DMS153 (cell line): ENCODE results near the gene TOX3.

Experiments used
- DNase-seq: peaks from one replicate; lab custom pipeline; 2025; lab: John Stamatoyannopoulos, UW

TOX3 gene

DNA sequence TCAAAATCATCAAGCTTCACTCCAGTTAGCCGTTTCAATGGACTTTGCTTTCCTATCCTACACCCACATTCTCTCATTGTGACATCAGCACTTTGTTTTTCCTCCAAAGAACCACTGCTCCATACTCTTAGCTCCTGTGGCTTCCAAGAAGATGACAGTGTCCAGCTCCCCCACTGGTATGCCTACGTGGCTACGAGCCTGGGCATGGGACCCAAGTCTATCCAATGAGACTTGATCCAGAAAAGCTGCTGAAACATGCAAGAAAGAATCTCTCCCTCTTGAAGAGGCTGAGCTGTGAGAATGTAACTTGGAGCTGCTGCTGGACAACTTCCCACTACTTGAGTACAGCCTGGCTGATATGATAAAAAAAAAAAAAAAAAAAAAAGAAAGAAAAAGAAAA lies 9.4 kb downstream of the TOX3 start:
- no peak for DNase-seq

GRCh38 chr16:52535076-52535475 lies 11.9 kb downstream of the TOX3 start:
- no peak for DNase-seq

GRCh38 chr16:52533296-52533695 lies 13.6 kb downstream of the TOX3 start:
- no peak for DNase-seq

- no peak for DNase-seq
These were observed 14.6 kb downstream of the TOX3 start for GRCh38 chr16:52532384-52532783.

- no peak for DNase-seq
These were observed 17.7 kb downstream of the TOX3 start for GRCh38 chr16:52529226-52529625.

DNA sequence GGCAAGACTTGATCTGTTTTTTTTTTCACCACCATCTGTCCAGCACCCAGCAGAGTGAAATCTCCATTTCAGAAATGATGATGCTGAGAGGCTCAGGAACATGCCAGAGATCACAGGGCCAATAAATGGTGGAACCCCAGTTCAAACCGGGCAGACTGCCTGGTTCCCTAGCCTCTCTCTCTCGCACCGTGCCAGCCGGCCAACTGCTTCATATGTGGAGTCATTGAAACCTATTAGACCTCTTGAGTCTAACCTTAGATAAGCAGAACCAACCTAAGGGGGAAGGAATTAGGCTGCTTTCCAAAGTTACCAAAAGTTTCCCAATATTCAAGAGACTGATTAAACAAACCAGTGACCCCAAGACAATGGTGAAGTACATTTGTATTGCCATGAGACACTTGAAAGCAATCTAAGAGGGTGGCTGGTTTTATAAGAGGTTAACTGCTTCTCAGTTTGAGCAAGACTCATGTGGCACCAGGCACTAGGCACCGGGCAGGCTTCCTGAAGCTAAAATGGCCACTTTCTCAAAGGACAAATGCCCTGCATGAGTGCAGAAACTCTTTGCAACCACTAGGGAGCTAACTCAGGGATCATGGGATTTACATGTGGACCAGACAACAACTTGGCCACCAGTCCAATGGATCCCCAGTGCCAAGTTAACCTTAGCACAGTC lies 18.4 kb downstream of the TOX3 start:
- DNase-seq, result no peak

GRCh38 chr16:52526830-52527229 lies 20.1 kb downstream of the TOX3 start:
- no peak for DNase-seq

GRCh38 chr16:52526116-52526828 lies 20.7 kb downstream of the TOX3 start:
- no peak for DNase-seq

- DNase-seq, result no peak
These were observed 25.4 kb downstream of the TOX3 start for GRCh38 chr16:52521570-52521969.

DNA sequence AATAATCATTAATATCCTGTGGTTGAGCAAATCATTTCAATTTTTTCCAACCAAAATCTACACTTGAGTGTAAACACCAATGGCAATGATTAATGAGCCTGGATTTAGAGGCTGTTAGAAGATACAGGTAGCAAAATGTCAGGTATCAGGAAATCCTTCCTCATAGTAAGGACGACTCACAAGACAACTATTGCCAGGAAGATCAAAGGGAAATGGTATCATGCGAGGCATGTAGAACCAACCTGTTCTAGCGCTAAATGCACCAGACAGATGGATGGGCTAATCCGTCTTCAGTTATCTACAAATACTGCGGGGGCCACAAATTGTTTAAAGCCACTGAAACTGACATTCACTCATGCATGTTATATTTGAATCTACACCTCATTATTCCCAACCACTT lies 28.1 kb downstream of the TOX3 start:
- DNase-seq, result no peak

- DNase-seq, result peak; percentile 11
These were observed 31.8 kb downstream of the TOX3 start for GRCh38 chr16:52515068-52515671.

DNA sequence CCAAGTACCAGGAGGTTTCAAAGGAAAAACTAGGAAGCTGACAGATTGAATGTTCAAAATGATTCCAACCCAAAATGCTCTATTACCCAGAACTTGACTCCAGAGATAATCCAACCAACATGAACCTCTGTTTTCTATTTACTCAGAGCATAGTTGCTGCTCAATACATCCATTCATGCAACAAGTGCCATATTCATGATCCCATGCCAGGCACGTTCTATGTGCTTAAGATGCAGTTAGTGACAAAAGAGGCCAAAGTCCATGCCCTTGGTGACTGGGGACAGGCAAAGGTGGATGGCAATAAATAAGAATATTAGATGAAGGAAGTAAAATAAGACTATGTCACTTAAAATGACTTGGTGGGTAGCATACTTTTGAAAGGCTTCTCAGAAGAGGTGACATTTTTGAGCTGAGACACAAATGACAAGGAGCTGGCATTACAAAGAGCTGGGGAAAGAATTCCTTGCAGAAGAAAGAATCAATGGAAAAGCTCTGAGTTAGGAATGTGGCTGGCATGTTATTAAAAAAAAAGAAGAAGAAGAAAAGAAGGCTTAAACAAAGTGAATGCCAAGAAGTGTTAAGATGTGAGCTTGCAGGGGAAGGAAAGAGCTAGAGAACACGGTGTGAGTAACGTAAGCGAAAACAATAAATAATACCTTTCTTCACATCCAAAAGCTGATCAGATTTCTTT lies 34.5 kb downstream of the TOX3 start:
- DNase-seq, result no peak

DNA sequence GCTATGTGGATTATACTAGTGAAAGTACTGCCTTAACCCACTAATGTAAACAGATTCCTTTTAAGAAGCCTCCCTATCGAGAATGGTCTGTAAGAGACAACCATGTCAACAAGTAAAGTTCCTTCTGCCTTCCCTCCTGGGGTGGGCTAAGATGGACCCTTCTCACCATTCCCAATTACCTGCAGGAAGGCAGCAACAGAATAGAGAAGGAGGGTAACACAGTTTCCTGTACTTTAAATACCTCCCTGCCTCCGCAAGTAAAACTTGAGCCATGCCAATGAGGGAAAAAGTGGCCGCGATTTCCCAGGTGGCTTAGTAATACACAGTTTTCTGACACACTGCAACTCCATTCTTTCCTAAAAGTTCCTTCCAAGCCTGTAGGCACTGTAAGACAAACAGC lies 45.2 kb downstream of the TOX3 start:
- no peak for DNase-seq

DNA sequence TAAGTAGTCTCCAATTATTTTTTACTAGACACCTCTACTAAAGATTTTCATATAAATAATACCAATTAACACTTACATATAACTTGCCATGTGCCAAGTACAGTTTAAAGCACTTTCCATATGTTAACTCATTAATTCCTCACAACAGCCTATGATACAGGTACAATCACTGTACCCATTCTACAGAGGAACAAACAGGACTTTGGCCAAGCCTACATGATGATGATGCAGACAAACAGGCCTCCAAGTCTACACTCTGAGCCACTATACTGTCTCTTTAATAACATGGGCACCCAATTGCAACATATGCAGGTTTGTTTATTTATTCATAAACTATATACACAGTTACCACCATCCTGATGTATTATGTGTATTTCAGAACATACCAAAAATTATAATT lies 46.0 kb downstream of the TOX3 start:
- no peak for DNase-seq

- no peak for DNase-seq
These were observed 47.9 kb downstream of the TOX3 start for GRCh38 chr16:52499060-52499440.

DNA sequence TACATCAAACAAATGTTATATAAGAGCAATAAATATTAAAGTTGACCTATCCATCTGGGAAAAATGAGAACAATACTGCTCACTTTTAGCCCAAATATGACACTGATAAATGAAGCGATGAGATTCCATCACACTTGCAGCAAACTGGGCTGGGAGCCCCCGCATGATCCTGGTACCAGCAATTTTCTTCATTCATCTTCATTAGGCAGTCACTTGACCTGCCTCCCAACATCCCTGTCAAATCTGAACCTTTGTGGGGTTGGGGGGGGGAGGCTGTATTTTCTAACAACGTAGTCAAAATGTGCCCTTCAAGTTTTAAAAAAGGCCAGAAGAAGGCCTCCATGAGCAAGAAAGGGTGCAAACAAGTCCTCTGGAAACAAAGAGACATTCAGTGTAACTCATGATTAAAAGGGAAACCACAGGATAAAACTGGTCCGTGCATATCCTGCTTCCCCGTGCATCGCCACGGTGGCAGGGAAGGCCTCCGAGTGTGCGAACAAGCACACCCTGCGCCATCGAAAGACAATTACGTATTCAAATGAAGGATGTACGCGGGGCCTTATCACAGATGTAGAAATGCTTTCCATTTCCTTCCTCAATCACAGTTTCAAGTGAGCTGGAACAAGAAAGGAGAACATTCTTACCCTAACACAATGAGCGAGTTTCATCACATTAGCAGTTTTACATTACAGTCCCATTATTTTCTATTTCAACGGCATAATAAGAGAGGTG lies 48.4 kb downstream of the TOX3 start:
- DNase-seq, result peak; percentile 37

GRCh38 chr16:52497067-52497816 lies 49.7 kb downstream of the TOX3 start:
- peak; percentile 72 for DNase-seq

DNA sequence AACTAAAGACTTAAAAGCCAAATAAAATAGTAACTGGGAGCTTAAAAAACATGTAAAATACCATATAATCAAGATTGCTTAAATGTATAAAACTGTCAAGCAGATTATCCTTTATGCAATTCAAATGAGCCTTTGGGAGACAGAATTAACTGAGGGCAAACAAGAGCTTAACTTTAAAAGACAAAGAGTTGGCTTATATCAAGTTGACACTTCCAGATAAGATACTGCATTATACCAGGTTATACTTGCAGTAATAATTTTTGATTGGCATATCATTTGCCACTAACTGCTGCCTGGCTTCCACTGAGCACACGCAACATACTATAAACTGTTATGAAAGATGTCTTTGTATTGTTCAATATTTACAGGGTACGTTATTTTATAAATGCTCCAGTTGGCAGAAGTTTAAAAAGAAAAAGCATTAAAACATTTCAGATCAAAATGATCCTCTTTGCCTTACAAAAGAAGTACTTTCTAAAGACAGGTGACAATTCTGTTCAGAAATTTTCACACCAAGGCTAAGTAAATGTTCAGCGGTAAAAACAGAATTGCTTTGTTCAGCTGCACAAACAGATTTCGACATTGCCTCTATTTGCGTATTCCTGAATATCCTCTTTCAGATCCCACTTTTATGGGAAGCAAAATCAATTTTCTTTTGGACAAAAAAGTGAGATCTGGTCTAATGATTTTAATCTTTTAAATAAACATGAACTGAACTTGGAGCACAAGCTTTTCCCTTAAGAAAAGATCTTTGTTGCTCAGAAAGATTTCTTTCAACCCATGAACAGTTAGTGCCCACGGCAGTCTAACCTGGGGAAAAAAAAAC lies 50.7 kb downstream of the TOX3 start:
- DNase-seq, result peak; percentile 43

DNA sequence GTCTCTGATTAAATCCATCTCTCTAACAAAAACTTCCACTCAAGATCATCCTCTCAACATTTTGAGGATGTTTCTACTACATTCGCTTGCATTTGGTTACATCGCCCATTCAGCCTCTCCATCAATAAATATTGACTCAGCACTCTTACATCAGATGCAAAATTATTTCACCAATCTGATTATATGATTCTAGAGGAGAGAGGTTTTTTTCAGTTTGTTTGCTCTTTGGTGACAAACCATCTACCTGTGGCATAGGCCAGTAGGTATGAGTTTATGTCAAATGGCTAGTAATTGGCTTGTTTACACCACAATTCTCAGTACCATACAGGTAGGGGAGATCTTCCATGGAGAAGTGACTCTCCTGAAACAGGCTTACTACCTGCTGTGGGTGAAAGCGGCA lies 52.3 kb downstream of the TOX3 start:
- no peak for DNase-seq

DNA sequence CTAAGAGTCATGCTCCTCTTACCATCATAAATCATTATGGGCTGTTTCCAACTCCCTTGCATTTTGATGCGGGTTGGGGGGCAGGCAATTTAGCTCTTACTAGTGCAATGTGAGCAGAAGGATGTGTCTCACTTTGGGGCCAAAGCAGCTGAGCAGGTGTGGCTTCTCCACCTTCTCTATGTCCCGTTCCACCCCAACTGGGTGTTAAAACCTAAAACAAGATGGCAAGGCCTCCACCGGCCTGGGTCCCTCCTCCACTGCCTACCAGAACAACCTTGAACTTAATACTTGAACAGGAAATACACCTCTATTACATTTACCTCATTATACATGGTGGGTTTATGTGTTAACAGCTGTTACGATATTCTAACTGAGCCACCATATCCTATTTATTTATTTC lies 52.8 kb downstream of the TOX3 start:
- DNase-seq, result no peak
